Esophagus squamous epithelium (tissue), 5 donors: ENCODE results near the gene PANK1. TPM values are rescaled to one million over a fixed set of nuclear protein-coding genes. Genes with fewer than 3 reads are reported as not detected.

Source experiments
- DNase-seq: peaks from one replicate; lab custom pipeline; 2025; lab: John Stamatoyannopoulos, UW
- H3K27ac ChIP-seq, 4 donors: fragments of 200-600 bp; sonication (generic); one replicate each; pipeline ENCODE4 v1.5.1; 2016 to 2019; ENCODE audit warnings: mild to moderate bottlenecking in 1 of 4
- H3K27me3 ChIP-seq, 4 donors: fragments of 200-600 bp; sonication (generic); 1 replicate in 3 of 4; 2 replicates in 1 of 4; pipeline versions ENCODE4 v1.5.1 to v1.6.0; 2017 to 2021; ENCODE audit warnings: antibody characterized with exemption in 1 of 4
- H3K36me3 ChIP-seq, 3 donors: fragments of 200-600 bp; sonication (generic); one replicate each; pipeline ENCODE4 v1.5.1; 2016 to 2019
- H3K4me1 ChIP-seq, 3 donors: fragments of 200-600 bp; sonication (generic); one replicate each; pipeline ENCODE4 v1.5.1; 2017 to 2019
- H3K4me3 ChIP-seq, 4 donors: fragments of 200-600 bp; sonication (generic); 1 replicate in 3 of 4; 2 replicates in 1 of 4; pipeline ENCODE4 v1.5.1; 2016 to 2019; ENCODE audit warnings: mild to moderate bottlenecking in 2 of 4, moderate library complexity in 1 of 4
- H3K9me3 ChIP-seq, 3 donors: fragments of 200-600 bp; sonication (generic); one replicate each; pipeline ENCODE4 v1.5.1; 2016 to 2019
- CTCF ChIP-seq, 6 experiments: fragments of 450-650 bp in 4 of 6; fragments of 200-600 bp in 2 of 6; sonication (generic) in 2 of 6; IDR thresholded peaks; one replicate each; pipeline ENCODE4 v1.5.1; 2016 to 2019; ENCODE audit warnings: antibody characterized with exemption in 6 of 6, mild to moderate bottlenecking in 4 of 6, moderate library complexity in 4 of 6
- POLR2A ChIP-seq, 4 donors: fragments of 450-650 bp; IDR thresholded peaks; one replicate each; pipeline ENCODE4 v1.6.1; 2017; ENCODE audit warnings: antibody characterized with exemption in 4 of 4, mild to moderate bottlenecking in 4 of 4, moderate library complexity in 3 of 4
- WGBS, 2 donors: methylation state at CpG; one replicate each; pipeline ENCODE4 v1.1.5; 2018; 5-methylcytosine and 5-hydroxymethylcytosine counted together
- intact Hi-C: fragments of 100-400 bp; cut with DNase I; formaldehyde crosslinking; loops from one replicate; pipeline ENCODE4 v1.15.0; 2022
- total RNA-seq, 4 donors: library from RNA; depleted of rRNA; stranded (reverse); fragments of >200 nt; gene quantifications; one replicate each; pipeline ENCODE4 v1.1.0, GENCODE V29; 2016
- donor health status: DM: yes; HTN: yes; CAD: no.

Gene PANK1
- total RNA-seq, 4 donors from 2014 or later = 5.8 to 12.6 (median 7.9) TPM

- H3K27ac ChIP-seq = no peak overlapping the region
- no peaks in the 10 kb centered on the region for H3K27me3 ChIP-seq
- no peak for DNase-seq
- H3K9me3 ChIP-seq = no peaks in the 10 kb centered on the region
- no peaks in the 10 kb centered on the region for H3K4me1 ChIP-seq
- 87 to 93% methylated on average over 3 of the region's 3 CpGs for WGBS, 2 donors
- no peak for TF ChIP-seq CTCF (IDR thresholded peaks at IDR 0.05)
- TF ChIP-seq POLR2A (IDR thresholded peaks at IDR 0.05) = no peak
- no peaks in the 10 kb centered on the region for H3K36me3 ChIP-seq
- H3K4me3 ChIP-seq = no peak overlapping the region
- intact Hi-C loops = no loop called here
Measured at GRCh38 chr10:89652806-89653370, 7.8 kb upstream of the PANK1 start.

GRCh38 chr10:89651916-89652573 lies 7.0 kb upstream of the PANK1 start:
- intact Hi-C loops = no loop called here
- H3K27ac ChIP-seq = no peak overlapping the region
- TF ChIP-seq POLR2A (IDR thresholded peaks at IDR 0.05) (no peak), CTCF (IDR thresholded peaks at IDR 0.05) (no peak)
- no peaks in the 10 kb centered on the region for H3K9me3 ChIP-seq
- no peaks in the 10 kb centered on the region for H3K36me3 ChIP-seq
- H3K4me3 ChIP-seq = no peak overlapping the region
- 64 to 67% methylated on average over 3 of the region's 3 CpGs for WGBS, 2 donors
- H3K27me3 ChIP-seq = no peaks in the 10 kb centered on the region
- no peaks in the 10 kb centered on the region for H3K4me1 ChIP-seq
- no peak for DNase-seq

- TF ChIP-seq CTCF (IDR thresholded peaks at IDR 0.05) = no peak
- TF ChIP-seq POLR2A (IDR thresholded peaks at IDR 0.05) = no peak
- H3K4me1 ChIP-seq = peaks cover 0 to 1% (median 0%) of the 10 kb centered on the region in 3 donors
- DNase-seq = no peak
- 69 to 74% methylated on average over 5 of the region's 5 CpGs for WGBS, 2 donors
- no peaks in the 10 kb centered on the region for H3K9me3 ChIP-seq
- no peaks in the 10 kb centered on the region for H3K36me3 ChIP-seq
- no peak overlapping the region for H3K4me3 ChIP-seq
- H3K27me3 ChIP-seq = no peaks in the 10 kb centered on the region
- intact Hi-C loops = no loop called here
- no peak overlapping the region for H3K27ac ChIP-seq
Measured at GRCh38 chr10:89651205-89651915, 6.3 kb upstream of the PANK1 start.

GRCh38 chr10:89649051-89649450 lies 4.0 kb upstream of the PANK1 start:
- DNase-seq = no peak
- Histone ChIP-seq H3K36me3 (no peaks in the 10 kb centered on the region), H3K4me3 (no peak overlapping the region), H3K27me3 (no peaks in the 10 kb centered on the region), H3K27ac (no peak overlapping the region), H3K4me1 (peaks cover 0 to 13% (median 4%) of the 10 kb centered on the region in 3 donors), H3K9me3 (no peaks in the 10 kb centered on the region)
- no peak for TF ChIP-seq CTCF (IDR thresholded peaks at IDR 0.05)
- WGBS, 2 donors = 92 to 100% methylated on average over 1 of the region's 1 CpG
- intact Hi-C loops = no loop called here

- H3K27ac ChIP-seq = no peak overlapping the region
Measured at GRCh38 chr10:89648074-89648473, 3.0 kb upstream of the PANK1 start.

More at GRCh38 chr10:89648074-89648473, 3.0 kb upstream of the PANK1 start:
- Histone ChIP-seq H3K4me3 (no peak overlapping the region), H3K4me1 (peaks cover 0 to 19% (median 4%) of the 10 kb centered on the region in 3 donors), H3K36me3 (no peaks in the 10 kb centered on the region), H3K9me3 (no peaks in the 10 kb centered on the region), H3K27me3 (no peaks in the 10 kb centered on the region)
- TF ChIP-seq POLR2A (IDR thresholded peaks at IDR 0.05) (no peak), CTCF (IDR thresholded peaks at IDR 0.05) (no peak)
- DNase-seq = no peak
- intact Hi-C loops = no loop called here
- WGBS, 2 donors = 71 to 78% methylated on average over 3 of the region's 3 CpGs
